Measurements from ENCODE around the gene PSMD6.

DNA sequence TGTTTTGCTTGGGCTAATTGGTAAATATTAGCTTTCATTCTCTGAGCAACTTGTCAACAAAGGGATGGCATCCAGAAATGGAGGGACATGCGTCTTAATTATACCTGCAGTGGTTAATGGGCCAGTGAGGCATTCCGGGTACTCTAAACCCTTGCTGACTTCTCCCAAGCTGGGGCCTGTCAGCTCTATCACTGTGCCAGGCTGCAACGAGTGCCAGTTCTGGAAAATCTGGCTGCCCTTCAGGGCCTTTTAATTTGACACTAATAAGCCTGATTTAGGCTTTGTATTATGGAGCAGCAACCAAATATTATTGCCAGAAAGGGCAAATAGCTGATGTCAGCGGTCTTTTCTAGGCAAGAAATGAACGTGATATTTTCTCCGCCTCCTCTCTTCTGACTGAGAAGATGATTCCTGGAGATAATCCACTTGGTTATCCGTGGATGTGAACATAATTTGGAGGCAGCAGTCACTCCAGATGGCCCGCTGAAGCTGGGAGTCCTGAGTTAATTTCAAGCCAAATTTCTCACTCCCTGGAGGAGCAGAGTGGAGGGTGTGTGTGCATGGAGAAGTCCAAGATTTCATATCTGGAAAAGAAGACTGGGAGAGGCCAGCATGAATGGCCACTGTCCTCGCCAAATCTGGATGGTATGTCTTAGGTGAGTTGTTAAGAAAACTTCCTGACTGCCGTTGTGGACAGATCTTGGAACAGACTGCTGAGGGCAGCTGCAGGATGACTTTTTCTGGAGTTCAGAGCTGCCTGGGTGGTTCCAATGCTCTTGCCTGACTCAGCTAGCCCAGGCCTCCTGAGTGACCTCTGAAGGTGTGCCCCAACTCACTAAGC, 44.4 kb upstream of the PSMD6 start:
- TF ChIP-seq POLR2A (IDR thresholded peaks at IDR 0.05) = no peak
- peak in 1 of 2 donors; percentile 14 for TF ChIP-seq EP300 (IDR thresholded peaks at IDR 0.05)
